GM12891 (cell line): Measurements from ENCODE around the gene PAX4.

Experiments used
- DNase-seq: peaks from one replicate; pipeline ENCODE4 v3.0.0; 2011; ENCODE audit warnings: low spot score; ENCODE audit not compliant: insufficient read length
- FAIRE-seq: peaks from 2 replicates; lab custom pipeline; 2011; peaks lifted over from hg19 to GRCh38; lab: Jason Lieb, UNC
- PAX5 ChIP-seq: IDR thresholded peaks from 2 replicates; pipeline ENCODE4 v1.6.1; 2011; ENCODE audit warnings: low read length, moderate library complexity, mild to moderate bottlenecking; ENCODE audit not compliant: insufficient read depth, severe bottlenecking
- POLR2A ChIP-seq: IDR thresholded peaks from 2 replicates; pipeline ENCODE4 v1.6.1; 2011; ENCODE audit warnings: low read depth, low read length, control low read depth
- POLR2AphosphoS5 ChIP-seq: IDR thresholded peaks from 2 replicates; pipeline ENCODE4 v1.6.1; 2011; ENCODE audit warnings: low read depth, low read length, control low read depth
- POU2F2 ChIP-seq: IDR thresholded peaks from 2 replicates; pipeline ENCODE4 v1.6.1; 2011; ENCODE audit warnings: low read depth, mild to moderate bottlenecking, control low read depth, low read length, moderate library complexity
- SPI1 ChIP-seq: IDR thresholded peaks from 2 replicates; pipeline ENCODE4 v1.6.1; 2011; ENCODE audit warnings: low read depth, low read length, control low read depth
- TAF1 ChIP-seq: IDR thresholded peaks from 2 replicates; pipeline ENCODE4 v1.6.1; 2011; ENCODE audit warnings: low read depth, low read length, control low read depth

PAX4 gene

GRCh38 chr7:127588697-127589482 is 29.1 kb downstream of the PAX4 start:
- FAIRE-seq (peak; percentile 28), DNase-seq (peak; percentile 49)
- TF ChIP-seq POLR2A (no peak), POU2F2 (no peak)

- no peak for TF ChIP-seq PAX5
- TF ChIP-seq POLR2A, result no peak
- TF ChIP-seq TAF1, result 0 out of 2 replicates have a peak, but pooled peaks have one; percentile 15
- TF ChIP-seq POU2F2, result no peak
- no peak for TF ChIP-seq SPI1
- no peak; the same call in 1 of the 2 replicates for TF ChIP-seq POLR2AphosphoS5
- DNase-seq (peak; percentile 97), FAIRE-seq (peak; percentile 87)
Measured at GRCh38 chr7:127588019-127588696, 29.8 kb downstream of the PAX4 start, which contains the start of gene ARF5. Gene ARF5, plus strand, starts transcription at chr7:127588411. Its CDS starts 88 bp downstream, at chr7:127588499.

GRCh38 chr7:127587663-127588018 is 30.3 kb downstream of the PAX4 start:
- 0 out of 2 replicates have a peak, but pooled peaks have one; percentile 21 for TF ChIP-seq TAF1
- TF ChIP-seq PAX5, result no peak
- no peak for FAIRE-seq
- DNase-seq, result no peak

- DNase-seq (no peak), FAIRE-seq (no peak)
- no peak for TF ChIP-seq SPI1
- TF ChIP-seq PAX5, result no peak
- TF ChIP-seq POLR2A, result no peak
- TF ChIP-seq POU2F2, result no peak
Measured at GRCh38 chr7:127586346-127586745, 31.6 kb downstream of the PAX4 start.

GRCh38 chr7:127585044-127585953 is 32.6 kb downstream of the PAX4 start, which contains the start of gene GCC1:
Gene GCC1, minus strand, starts transcription at chr7:127585596. Its CDS starts 414 bp downstream, at chr7:127585182.
- DNase-seq (peak; percentile 90), FAIRE-seq (peak; percentile 94)
- TF ChIP-seq SPI1, result no peak
- TF ChIP-seq POLR2AphosphoS5, result peak; percentile 88
- peak; percentile 61; the same call in 1 of the 2 replicates for TF ChIP-seq POU2F2
- peak; percentile 91 for TF ChIP-seq POLR2A
- TF ChIP-seq PAX5, result no peak
- TF ChIP-seq TAF1, result peak; percentile 73

- DNase-seq (no peak), FAIRE-seq (no peak)
- no peak for TF ChIP-seq PAX5
- no peak for TF ChIP-seq TAF1
- no peak for TF ChIP-seq POLR2A
- TF ChIP-seq POLR2AphosphoS5, result no peak
- no peak for TF ChIP-seq SPI1
- TF ChIP-seq POU2F2, result no peak
Measured at GRCh38 chr7:127584648-127585043, 33.3 kb downstream of the PAX4 start.

GRCh38 chr7:127582361-127582760 is 35.6 kb downstream of the PAX4 start:
- FAIRE-seq (no peak), DNase-seq (no peak)
- TF ChIP-seq TAF1 (no peak), PAX5 (no peak), POLR2AphosphoS5 (no peak), POU2F2 (no peak), POLR2A (no peak), SPI1 (no peak)

GRCh38 chr7:127581716-127582115 is 36.2 kb downstream of the PAX4 start:
- DNase-seq (no peak), FAIRE-seq (no peak)
- no peak for TF ChIP-seq POLR2AphosphoS5

- DNase-seq (no peak), FAIRE-seq (no peak)
- TF ChIP-seq POU2F2, result no peak
- no peak for TF ChIP-seq SPI1
- no peak for TF ChIP-seq PAX5
- no peak for TF ChIP-seq TAF1
- no peak for TF ChIP-seq POLR2AphosphoS5
- no peak for TF ChIP-seq POLR2A
Measured at GRCh38 chr7:127580612-127581011, 37.3 kb downstream of the PAX4 start.
